NCI-H748 (cell line): ENCODE data around the gene EIF2S2.

Source experiments
- DNase-seq: peaks from one replicate; lab custom pipeline; 2025; ENCODE audit not compliant: unreplicated experiment; lab: John Stamatoyannopoulos, UW

Gene EIF2S2

GRCh38 chr20:34089655-34090345, 22.2 kb downstream of the EIF2S2 start:
- DNase-seq, result no peak

DNA sequence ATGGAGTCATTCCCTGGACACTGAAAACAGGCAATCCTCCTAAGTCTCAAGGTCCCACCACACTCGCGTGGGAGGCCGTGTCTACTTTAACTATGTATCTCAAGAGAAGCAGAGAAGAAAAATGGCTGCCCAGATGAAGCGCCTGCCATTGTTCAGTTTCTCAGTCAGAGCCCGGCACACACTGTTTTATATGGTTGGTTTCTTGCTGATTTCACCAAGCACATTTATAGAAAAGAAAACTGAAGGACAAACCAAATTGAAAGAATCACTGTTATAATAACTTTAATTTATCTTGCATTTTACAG, 22.9 kb downstream of the EIF2S2 start:
- DNase-seq, result no peak

DNA sequence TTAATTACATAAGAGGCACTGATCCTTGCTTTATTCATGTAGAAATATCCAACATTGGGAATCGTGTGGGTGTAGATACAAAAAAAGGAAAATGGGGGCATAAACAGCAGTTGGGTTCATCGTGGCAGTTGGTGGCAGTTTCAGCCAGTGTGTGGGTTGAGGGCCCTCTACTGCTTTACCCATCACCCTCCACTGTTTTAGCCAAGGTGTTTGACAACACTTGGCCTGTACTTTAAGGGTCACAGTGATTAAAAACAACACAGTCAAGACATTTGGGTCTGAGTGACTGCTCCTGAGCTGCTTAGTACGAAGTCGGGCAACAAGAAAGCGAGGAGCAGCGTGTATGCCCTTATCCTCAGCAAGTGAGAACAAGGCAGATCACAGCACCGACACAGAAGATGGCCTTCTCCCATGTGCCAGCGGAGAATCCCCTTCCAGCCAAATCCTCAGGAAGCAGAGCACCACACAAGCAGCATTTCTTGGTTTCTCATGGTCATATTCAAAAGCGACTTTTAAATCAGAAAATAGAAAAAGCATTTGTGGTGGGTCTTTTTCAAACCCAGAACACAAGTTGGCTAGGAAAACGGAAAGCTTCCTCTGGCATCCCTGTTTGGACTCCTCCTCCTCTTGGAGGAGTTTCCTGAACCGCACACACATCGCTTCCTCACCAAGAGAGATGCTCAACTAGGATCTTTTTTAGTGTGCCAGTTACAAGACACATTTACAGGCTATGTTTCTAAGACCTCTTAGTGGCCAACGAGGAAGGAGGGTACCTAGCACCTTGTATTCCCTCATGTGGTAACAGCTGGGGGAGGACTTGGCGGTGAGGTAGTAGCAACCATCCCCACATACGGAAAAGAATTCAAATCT, 23.5 kb downstream of the EIF2S2 start:
- no peak for DNase-seq

DNA sequence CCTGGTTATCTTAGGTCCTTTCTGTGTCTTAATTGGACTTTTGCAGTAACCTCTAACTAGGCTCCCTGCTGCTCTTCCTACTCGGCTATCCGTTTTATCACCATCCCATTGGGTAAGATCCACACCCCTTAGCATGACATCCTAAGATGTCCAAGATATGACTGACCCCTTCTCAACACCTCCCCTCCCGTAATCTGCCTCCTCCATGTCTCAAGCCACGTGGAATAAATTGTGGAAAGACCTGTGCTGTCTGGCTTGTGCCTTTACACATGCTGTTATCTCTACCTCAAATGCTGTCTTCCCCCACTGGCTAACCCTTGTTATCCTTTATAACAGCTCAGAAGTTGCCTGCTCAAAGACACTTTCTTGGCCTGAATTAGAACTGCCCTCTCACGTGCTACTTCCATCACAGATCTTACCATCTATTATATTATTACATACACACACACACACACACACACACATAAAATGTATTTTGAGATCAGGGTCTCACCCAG, 26.5 kb downstream of the EIF2S2 start:
- DNase-seq, result no peak

- DNase-seq, result no peak
These were observed 27.7 kb downstream of the EIF2S2 start for GRCh38 chr20:34084227-34084923.

DNA sequence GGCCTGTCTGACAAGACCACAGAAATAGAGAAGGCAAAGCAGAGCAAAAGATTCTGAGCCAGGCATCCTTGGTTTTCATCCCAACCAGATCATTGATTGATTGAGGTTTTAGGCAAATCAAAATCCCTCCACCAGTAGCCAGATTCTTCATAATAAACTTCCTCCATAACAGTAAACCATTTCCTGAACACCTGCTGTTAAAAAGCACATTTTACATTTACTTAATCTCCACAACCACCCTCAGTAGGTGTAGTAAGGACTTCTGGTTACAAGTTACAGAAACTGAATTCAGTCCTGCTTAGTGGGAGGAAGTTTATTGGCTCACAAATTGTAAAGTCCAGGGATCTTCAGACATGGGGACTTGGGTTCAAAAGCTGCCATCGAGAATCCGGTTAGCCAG, 28.3 kb downstream of the EIF2S2 start:
- DNase-seq, result no peak

- DNase-seq, result no peak
These were observed 28.9 kb downstream of the EIF2S2 start for GRCh38 chr20:34083137-34083536.

- DNase-seq, result no peak
These were observed 29.7 kb downstream of the EIF2S2 start for GRCh38 chr20:34082232-34082887.

DNA sequence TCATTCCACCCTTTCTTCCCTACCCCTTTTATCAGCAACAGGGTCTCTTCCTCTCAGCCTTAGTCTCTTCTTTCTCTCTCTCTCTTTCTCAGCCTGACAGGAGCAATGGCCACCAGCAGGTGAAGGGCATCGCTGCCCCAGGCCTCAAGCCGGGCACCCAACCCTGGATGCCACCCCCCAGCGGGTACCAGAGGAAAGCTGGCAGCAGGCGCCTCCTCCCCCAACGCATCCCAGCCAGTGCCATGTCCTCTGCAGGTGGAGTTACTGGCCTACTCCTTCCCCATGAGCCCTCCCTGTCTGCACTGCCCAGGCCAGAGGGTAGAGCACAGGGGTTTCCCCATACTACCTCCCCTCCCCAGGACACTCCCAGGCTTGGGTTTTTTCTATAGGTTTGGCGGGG, 32.2 kb downstream of the EIF2S2 start:
- no peak for DNase-seq

DNA sequence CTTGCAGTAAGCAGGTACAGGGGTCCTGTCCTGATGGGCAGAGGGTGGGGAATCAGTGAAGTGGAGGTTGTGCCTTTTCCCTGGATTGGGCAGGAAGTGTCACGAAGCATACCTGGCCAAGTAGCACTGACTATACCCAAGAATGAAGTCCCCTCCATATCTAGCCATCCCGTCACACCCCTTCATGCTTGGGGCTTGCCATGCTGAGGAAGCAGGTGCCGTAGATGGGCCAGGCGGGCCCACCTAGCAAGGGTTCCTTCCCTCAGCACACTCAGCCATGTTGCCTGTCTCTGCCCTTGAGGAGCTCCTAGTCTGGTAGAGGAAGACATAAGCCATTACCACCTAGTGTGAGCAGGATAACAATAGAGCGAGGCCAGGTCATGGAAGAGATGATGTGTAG, 33.5 kb downstream of the EIF2S2 start:
- DNase-seq, result no peak

- no peak for DNase-seq
These were observed 35.1 kb downstream of the EIF2S2 start for GRCh38 chr20:34076952-34077351.

GRCh38 chr20:34075647-34076046, 36.4 kb downstream of the EIF2S2 start:
- no peak for DNase-seq

DNA sequence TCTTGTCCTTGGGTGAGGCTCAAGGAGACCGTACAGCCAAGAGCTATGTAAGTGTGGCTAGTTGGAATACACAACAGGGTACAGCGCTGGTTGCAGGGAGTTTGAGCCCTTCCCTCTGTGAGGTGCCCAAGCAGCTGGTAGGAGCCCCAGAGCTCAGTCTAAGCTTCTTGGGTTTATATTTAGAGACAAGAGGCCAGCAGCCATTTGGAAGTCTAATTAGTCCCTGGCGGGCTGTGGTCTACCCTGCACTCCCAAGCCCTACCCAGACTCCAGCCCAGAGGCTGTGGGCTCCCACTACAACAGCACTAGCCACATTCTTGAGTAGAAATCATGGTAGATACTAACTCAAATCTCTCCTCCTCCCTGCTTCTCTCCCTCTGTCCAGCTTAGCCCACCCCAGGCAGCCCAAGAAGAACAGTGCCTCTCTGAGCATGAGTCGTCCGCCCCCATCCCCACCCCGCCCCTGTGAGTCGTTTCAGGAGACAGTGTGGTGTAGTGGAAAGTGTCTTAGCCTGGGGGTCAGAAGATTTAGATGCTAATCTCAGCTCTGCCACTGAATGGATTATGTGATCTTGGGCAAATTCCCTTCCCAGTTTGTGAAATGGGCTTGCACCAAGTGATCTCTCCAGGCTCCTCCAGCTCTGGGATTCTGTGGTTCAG, 37.8 kb downstream of the EIF2S2 start:
- no peak for DNase-seq

DNA sequence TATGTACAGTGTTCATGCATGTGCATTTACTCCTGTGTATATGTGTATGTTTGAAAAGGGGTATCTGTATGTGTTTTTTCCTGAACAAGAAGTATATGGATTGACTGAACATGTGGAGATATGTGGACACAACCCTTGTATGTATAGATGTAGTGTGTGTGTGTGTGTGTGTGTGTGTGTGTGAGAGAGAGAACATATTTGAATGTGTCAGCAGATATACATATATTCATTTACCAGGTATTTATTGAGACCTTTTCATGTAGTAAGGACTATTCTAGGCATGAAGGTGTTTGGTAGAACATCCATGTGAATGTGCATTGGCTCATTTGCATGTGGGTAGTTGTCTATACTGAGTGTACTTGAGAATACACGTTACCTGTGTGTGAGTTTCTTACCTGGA, 39.3 kb downstream of the EIF2S2 start:
- DNase-seq, result no peak

DNA sequence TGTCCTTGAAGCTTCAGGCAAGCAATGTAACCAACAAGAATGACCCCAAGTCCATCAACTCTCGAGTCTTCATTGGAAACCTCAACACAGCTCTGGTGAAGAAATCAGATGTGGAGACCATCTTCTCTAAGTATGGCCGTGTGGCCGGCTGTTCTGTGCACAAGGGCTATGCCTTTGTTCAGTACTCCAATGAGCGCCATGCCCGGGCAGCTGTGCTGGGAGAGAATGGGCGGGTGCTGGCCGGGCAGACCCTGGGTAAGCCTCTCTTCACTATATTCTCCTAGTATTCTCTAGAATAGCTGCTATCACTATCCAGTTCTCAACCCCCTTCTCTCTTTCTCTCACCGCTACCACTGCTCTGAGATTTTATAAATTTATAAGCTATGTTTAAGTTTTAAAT, 40.0 kb downstream of the EIF2S2 start:
- no peak for DNase-seq

- DNase-seq, result no peak
These were observed 41.2 kb downstream of the EIF2S2 start for GRCh38 chr20:34070859-34071258.

DNA sequence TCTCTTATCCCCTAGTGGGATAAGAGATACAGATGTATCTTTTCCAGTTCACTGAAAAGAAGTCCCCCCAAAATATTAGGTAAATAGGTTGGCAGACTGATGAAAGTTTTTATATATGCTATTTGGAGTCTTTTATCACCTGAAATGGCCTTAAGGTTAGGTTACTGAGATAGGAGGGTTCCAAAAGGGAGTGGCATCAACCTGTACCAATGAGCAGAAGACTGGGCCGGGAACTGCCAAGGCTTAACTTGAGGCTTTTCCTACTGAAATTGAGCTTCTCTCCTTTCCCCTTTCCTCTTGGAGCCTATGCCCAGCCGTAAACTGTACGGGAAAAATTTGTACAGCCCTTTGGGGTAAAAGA, 42.0 kb downstream of the EIF2S2 start:
- DNase-seq, result no peak

DNA sequence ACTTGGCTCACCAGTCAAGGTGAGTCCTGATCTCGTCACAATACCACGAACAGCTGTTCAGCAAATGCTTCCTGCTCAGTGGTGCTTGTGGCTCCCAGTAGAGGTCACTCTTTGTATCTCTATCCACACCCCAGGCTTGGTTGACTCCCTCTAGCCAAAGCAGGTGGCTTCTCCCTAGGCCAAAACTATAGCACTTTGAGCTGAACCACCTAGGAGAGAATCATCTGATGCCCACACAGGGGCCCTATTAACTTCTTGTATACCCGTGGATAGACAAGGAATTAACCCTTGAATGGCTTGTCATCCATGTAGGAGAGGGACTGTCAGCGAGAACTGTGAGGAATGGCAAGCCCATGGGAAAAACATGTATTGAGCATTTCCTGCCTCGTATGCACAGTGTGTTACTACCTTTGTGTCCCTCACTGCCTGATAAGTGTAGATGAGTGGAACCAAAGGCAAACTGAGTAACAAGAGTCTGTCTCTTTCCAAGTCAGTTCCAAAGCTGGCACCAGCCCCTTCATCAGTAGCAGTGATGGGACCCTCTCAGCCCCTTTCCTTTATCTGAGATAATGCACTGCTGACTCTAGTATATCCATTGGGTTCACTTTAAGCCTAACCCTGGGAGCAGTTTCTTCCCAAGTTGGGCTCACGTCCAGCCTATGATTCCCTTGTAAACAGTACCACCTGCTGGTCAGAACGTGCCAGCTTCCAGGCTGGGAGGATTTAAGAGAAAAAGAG, 42.5 kb downstream of the EIF2S2 start:
- peak; percentile 76 for DNase-seq

GRCh38 chr20:34068001-34068400, 44.0 kb downstream of the EIF2S2 start:
- DNase-seq, result no peak

DNA sequence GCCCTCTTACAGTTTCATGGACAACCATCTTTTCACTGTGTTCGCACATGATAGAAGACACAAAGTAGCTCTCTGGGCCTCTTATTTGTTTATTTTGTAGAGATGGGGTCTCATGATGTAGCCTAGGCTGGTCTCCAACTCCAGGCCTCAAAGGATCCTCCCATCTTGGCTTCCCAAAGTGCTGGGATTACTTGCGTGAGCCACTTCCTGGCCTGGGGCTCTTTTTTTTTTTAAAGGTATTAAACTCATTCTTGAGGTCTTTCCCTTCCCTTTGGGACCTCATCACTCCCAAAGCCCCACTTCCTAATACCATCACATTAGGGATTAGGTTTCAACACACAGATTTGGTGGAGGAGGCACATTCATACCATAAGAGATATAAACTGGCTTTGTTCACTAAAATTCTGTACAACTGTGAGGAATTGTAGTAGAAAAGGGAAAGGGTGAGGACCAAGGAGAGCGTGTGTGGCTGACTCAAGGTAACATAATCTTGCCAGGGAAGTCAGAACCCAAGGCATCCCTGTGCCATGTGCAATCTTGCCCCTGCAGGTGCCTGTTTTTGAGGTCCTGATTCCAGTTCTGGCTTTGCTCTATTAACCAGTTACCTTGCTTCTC, 45.5 kb downstream of the EIF2S2 start:
- no peak for DNase-seq
